Gastrocnemius medialis (tissue), 4 donors: ENCODE data around the gene MARCHF3. TPM values are rescaled to one million over a fixed set of nuclear protein-coding genes. Genes with fewer than 3 reads are reported as not detected.

Source experiments
- ATAC-seq, 2 donors: fragments of 150-250 bp; one replicate each; pipeline ENCODE4 v1.9.1; 2016
- DNase-seq, 2 donors: peaks; one replicate each; pipeline ENCODE4 v3.0.0-alpha.2; 2019
- H3K27ac ChIP-seq, 4 donors: fragments of 200-600 bp; sonication (generic); 1 replicate in 1 of 4; 2 replicates in 3 of 4; pipeline ENCODE4 v1.5.1; 2016 to 2018; ENCODE audit warnings: mild to moderate bottlenecking in 2 of 4, moderate library complexity in 1 of 4
- H3K27me3 ChIP-seq, 3 donors: fragments of 200-600 bp; sonication (generic) in 2 of 3; 1 replicate in 1 of 3; 2 replicates in 2 of 3; pipeline versions ENCODE4 v1.5.1 to v1.6.0; 2016 to 2019; ENCODE audit warnings: mild to moderate bottlenecking in 1 of 3, moderate library complexity in 1 of 3
- H3K36me3 ChIP-seq, 2 donors: fragments of 200-600 bp; sonication (generic) in 1 of 2; one replicate each; pipeline ENCODE4 v1.5.1; 2017 to 2018
- H3K4me1 ChIP-seq, 2 donors: fragments of 200-600 bp; sonication (generic) in 1 of 2; one replicate each; pipeline ENCODE4 v1.5.1; 2016 to 2017; ENCODE audit warnings: mild to moderate bottlenecking in 2 of 2
- H3K4me3 ChIP-seq, 4 donors: fragments of 200-600 bp; sonication (generic) in 3 of 4; 1 replicate in 1 of 4; 2 replicates in 3 of 4; pipeline ENCODE4 v1.5.1; 2016 to 2019; ENCODE audit warnings: mild to moderate bottlenecking in 2 of 4
- H3K9me3 ChIP-seq, 3 donors: fragments of 200-600 bp; sonication (generic) in 2 of 3; 1 replicate in 1 of 3; 2 replicates in 2 of 3; pipeline ENCODE4 v1.5.1; 2016 to 2019
- CTCF ChIP-seq, 5 experiments: fragments of 450-650 bp in 3 of 5; fragments of 200-600 bp in 2 of 5; sonication (generic) in 2 of 5; IDR thresholded peaks in 4 of 5; conservative IDR thresholded peaks in 1 of 5; 1 replicate in 4 of 5; 2 replicates in 1 of 5; pipeline ENCODE4 v1.5.1; 2016 to 2019; ENCODE audit warnings: antibody characterized with exemption in 5 of 5, mild to moderate bottlenecking in 3 of 5, moderate library complexity in 3 of 5
- POLR2A ChIP-seq, 2 donors: fragments of 450-650 bp; IDR thresholded peaks; one replicate each; pipeline ENCODE4 v1.6.1; 2017; ENCODE audit warnings: antibody characterized with exemption in 2 of 2, mild to moderate bottlenecking in 2 of 2, moderate library complexity in 2 of 2
- in situ Hi-C, 4 donors: fragments of 200-750 bp; cut with MboI; loops; one replicate each; pipeline versions ENCODE4 v1.15.0 to v1.8.0; 2017; ENCODE audit warnings: low sequenced_read_pairs in 4 of 4
- intact Hi-C: fragments of 100-400 bp; cut with DNase I; formaldehyde crosslinking; loops from one replicate; pipeline ENCODE4 v1.15.1; 2023; ENCODE audit warnings: low total_unique reads
- total RNA-seq, 4 donors: library from RNA; depleted of rRNA; stranded (reverse); fragments of >200 nt; gene quantifications; one replicate each; pipeline versions ENCODE4 v1.1.0 to v1.2.3, GENCODE V29; 2016

Gene MARCHF3
- total RNA-seq, 4 donors from 2014 or later, result 2.4 to 6.2 (median 3.6) TPM

GRCh38 chr5:126973193-126973592 is 57.2 kb downstream of the MARCHF3 start:
- Histone ChIP-seq H3K27ac (no peak overlapping the region), H3K4me1 (peaks cover 17 to 21% of the 10 kb centered on the region in 2 donors), H3K9me3 (no peaks in the 10 kb centered on the region), H3K27me3 (no peaks in the 10 kb centered on the region), H3K36me3 (no peaks in the 10 kb centered on the region), H3K4me3 (no peak overlapping the region)
- DNase-seq, result no peak
- intact Hi-C loops, result no loop called here
- no peak for ATAC-seq
- TF ChIP-seq CTCF (IDR thresholded peaks at IDR 0.05 in 4 of 5, conservative IDR thresholded peaks at IDR 0.05 in 1 of 5), result no peak
- TF ChIP-seq POLR2A (IDR thresholded peaks at IDR 0.05), result no peak
- in situ Hi-C loops, result no loop called here

- Histone ChIP-seq H3K9me3 (no peaks in the 10 kb centered on the region), H3K27ac (no peak overlapping the region), H3K36me3 (no peaks in the 10 kb centered on the region), H3K4me1 (peaks cover 17 to 21% of the 10 kb centered on the region in 2 donors), H3K4me3 (no peak overlapping the region), H3K27me3 (no peaks in the 10 kb centered on the region)
- in situ Hi-C loops, result no loop called here
- DNase-seq, result no peak
- ATAC-seq, result no peak
- TF ChIP-seq CTCF (IDR thresholded peaks at IDR 0.05 in 4 of 5, conservative IDR thresholded peaks at IDR 0.05 in 1 of 5), result no peak
- no peak for TF ChIP-seq POLR2A (IDR thresholded peaks at IDR 0.05)
- intact Hi-C loops, result no loop called here
These were observed 58.1 kb downstream of the MARCHF3 start for GRCh38 chr5:126972062-126972895.

GRCh38 chr5:126971455-126972031 is 58.8 kb downstream of the MARCHF3 start:
- TF ChIP-seq POLR2A (IDR thresholded peaks at IDR 0.05), result no peak
- TF ChIP-seq CTCF (IDR thresholded peaks at IDR 0.05 in 4 of 5, conservative IDR thresholded peaks at IDR 0.05 in 1 of 5), result no peak
- H3K27me3 ChIP-seq, result no peaks in the 10 kb centered on the region
- H3K27ac ChIP-seq, result no peak overlapping the region
- intact Hi-C loops (no loop called here), in situ Hi-C loops (no loop called here)
- no peak for DNase-seq
- no peak overlapping the region for H3K4me3 ChIP-seq
- H3K36me3 ChIP-seq, result no peaks in the 10 kb centered on the region
- peaks cover 17 to 21% of the 10 kb centered on the region in 2 donors for H3K4me1 ChIP-seq
- ATAC-seq, result no peak
- no peaks in the 10 kb centered on the region for H3K9me3 ChIP-seq

GRCh38 chr5:126970517-126971017 is 59.8 kb downstream of the MARCHF3 start:
- DNase-seq, result no peak
- no peak for TF ChIP-seq POLR2A (IDR thresholded peaks at IDR 0.05)
- no peak for TF ChIP-seq CTCF (IDR thresholded peaks at IDR 0.05 in 4 of 5, conservative IDR thresholded peaks at IDR 0.05 in 1 of 5)
- H3K4me3 ChIP-seq, result no peak overlapping the region
- no peak for ATAC-seq
- H3K27me3 ChIP-seq, result no peaks in the 10 kb centered on the region
- no peaks in the 10 kb centered on the region for H3K9me3 ChIP-seq
- H3K27ac ChIP-seq, result no peak overlapping the region
- in situ Hi-C loops, result no loop called here
- intact Hi-C loops, result loop anchor here (1.0 kb wide), 1 partner anchor 22 kb away; no protein-coding TSS in a partner anchor
- no peaks in the 10 kb centered on the region for H3K36me3 ChIP-seq
- H3K4me1 ChIP-seq, result peaks cover 17 to 21% of the 10 kb centered on the region in 2 donors
